Measurements from ENCODE around the gene RNH1. TPM values are rescaled to one million over a fixed set of nuclear protein-coding genes. Genes with fewer than 3 reads are reported as not detected.

RNH1 gene
- total and polyA plus RNA-seq, 2 experiments from 2014 or later: 623 to 751 TPM

DNA sequence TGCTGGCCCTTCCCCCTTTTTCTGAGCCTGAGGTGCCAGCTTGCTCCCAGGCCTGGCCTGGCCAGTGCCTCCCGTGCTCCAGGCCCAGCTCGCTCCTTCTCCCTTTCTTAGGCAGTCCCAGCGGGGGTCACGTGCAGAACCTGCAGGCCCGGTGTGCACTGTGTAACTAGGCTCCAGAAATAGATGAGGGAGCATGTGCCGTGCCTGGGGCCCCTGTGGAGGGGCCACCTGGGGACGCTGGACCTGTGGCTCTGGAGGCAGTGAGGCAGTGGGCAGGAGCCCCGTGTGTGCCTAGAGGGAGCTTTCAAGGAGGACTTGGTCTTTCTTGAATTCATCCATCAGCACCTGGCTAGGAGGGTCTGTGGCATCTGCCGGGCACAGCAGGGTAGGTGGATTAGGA, 45.4 kb downstream of the RNH1 start:
- TF ChIP-seq EZH2 (IDR thresholded peaks at IDR 0.05; ENCODE audit: insufficient read depth, poor library complexity, severe bottlenecking) (no peak), EZH2phosphoT487 (IDR thresholded peaks at IDR 0.05; ENCODE audit: insufficient read depth, low read depth) (no peak)
- Histone ChIP-seq H3K36me3 (ENCODE audit: low read depth) (no peaks in the 10 kb centered on the region), H3K4me1 (ENCODE audit: insufficient read depth) (no peaks in the 10 kb centered on the region), H3K9me2 (ENCODE audit: insufficient read depth) (no peaks in the 10 kb centered on the region), H4K20me1 (ENCODE audit: insufficient read depth) (no peaks in the 10 kb centered on the region), H3K27ac (no peak overlapping the region), H3K27me3 (replicated peaks; ENCODE audit: insufficient read depth) (no peaks in the 10 kb centered on the region), H3K9me3 (ENCODE audit: low read depth) (no peaks in the 10 kb centered on the region), H3K4me2 (ENCODE audit: unreplicated experiment) (no peak overlapping the region), H3K9ac (no peak overlapping the region), H2AFZ (no peak overlapping the region), H3K4me3 (no peak overlapping the region), H3K79me2 (ENCODE audit: insufficient read depth) (peaks cover 35% of the 10 kb centered on the region), H3F3A (ENCODE audit: insufficient read depth) (no peaks in the 10 kb centered on the region)
- WGBS, 2 experiments (ENCODE audit: low coverage in 1 of 2, low lambda C conversion rate in 2 of 2, missing lambda C conversion rate in 2 of 2): 88 to 92% methylated on average over 9 of the region's 9 CpGs
- DNase-seq: no peak
- in situ Hi-C loops (cut with MboI): no loop called here

DNA sequence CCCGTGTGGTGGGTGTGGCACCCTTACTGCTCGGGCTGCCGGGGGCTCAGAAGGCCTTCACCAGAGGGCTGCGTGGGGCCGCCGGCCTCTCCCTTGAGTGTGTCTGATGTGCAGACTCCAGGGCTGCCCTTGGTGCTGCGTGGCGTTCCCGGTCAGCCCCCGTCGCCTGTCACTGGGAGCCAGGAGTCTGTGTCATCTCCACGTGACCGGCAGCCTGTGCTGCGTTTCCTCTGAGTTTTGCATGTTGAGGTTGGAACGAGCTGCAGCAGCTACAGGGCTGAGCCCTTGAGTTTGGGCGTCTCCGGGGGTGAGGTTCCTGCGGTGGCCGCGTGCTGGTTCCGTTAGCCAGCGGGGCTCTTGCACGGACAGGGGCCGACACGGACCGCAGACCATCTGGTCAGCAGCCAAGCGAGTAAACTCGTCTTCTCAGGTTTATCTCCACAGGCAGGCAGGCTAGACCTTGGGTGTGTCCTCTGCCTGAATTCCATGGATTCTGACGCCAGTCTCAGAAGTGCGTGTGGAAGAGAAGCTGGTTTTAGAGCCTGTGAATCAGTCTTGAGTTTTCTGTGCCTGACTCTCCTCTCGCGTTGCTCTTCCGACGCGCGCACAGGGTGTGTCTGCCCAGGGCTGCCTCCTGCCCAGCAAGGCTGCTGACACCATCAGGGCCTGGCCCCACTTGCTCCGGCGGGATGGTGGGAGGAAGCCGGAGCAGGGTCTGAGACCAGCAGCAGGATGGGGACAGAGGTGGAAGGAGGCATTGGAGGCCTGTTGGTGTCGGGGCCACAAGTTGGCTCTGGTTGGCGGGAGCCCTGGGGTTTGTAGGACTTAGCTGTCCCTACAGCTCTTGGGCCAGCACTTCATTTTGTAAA, 46.5 kb downstream of the RNH1 start:
- peaks cover 44% of the 10 kb centered on the region for H3K79me2 ChIP-seq (ENCODE audit: insufficient read depth)
- H3K9me3 ChIP-seq (ENCODE audit: low read depth): no peaks in the 10 kb centered on the region
- in situ Hi-C loops (cut with MboI): no loop called here
- TF ChIP-seq EZH2 (IDR thresholded peaks at IDR 0.05; ENCODE audit: insufficient read depth, poor library complexity, severe bottlenecking) (no peak), EZH2phosphoT487 (IDR thresholded peaks at IDR 0.05; ENCODE audit: insufficient read depth, low read depth) (no peak)
- H3F3A ChIP-seq (ENCODE audit: insufficient read depth): no peaks in the 10 kb centered on the region
- peak; percentile 13 for DNase-seq
- no peak overlapping the region for H3K9ac ChIP-seq
- no peak overlapping the region for H3K27ac ChIP-seq
- H3K4me3 ChIP-seq: no peak overlapping the region
- H3K36me3 ChIP-seq (ENCODE audit: low read depth): no peaks in the 10 kb centered on the region
- WGBS, 2 experiments (ENCODE audit: low coverage in 1 of 2, low lambda C conversion rate in 2 of 2, missing lambda C conversion rate in 2 of 2): 92 to 95% methylated on average over 41 of the region's 41 CpGs
- no peaks in the 10 kb centered on the region for H3K9me2 ChIP-seq (ENCODE audit: insufficient read depth)
- no peak overlapping the region for H2AFZ ChIP-seq
- H3K4me1 ChIP-seq (ENCODE audit: insufficient read depth): no peaks in the 10 kb centered on the region
- no peaks in the 10 kb centered on the region for H3K27me3 ChIP-seq (replicated peaks; ENCODE audit: insufficient read depth)
- no peak overlapping the region for H3K4me2 ChIP-seq (ENCODE audit: unreplicated experiment)
- no peaks in the 10 kb centered on the region for H4K20me1 ChIP-seq (ENCODE audit: insufficient read depth)

DNA sequence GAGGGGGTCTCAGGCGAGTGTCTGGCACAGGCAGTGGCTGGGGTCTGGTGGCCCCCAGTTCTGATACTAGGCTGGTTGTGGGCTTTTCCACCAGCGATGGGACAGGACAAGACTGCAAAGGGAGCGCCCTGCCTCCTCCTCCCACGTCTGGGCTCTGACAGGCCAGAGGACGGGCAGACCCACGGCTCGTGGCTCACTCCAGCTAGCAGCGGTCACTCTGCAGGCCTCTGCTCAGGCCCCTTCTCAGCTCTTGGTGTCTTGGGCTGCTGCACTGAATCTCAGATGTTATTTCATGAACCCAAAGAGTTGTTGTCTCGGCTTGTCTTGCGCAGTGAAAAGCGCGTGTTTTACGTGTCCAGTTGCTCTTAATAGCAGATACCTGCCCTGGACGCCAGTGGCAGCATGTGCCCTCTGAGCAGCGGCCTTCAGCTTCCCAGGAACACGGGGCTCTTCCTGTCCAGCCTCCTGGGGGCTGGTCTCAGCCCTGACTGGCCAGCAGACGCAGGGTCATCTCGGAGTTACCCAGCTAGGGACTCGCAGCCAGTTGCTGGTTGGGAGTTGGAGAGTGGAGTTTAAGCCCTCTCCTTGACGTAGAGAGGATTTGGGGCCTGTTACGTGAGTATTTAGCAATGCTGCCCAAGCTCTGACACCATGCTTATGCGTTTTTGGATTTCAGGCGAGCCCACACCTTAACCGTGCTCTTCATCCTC, 47.4 kb downstream of the RNH1 start:
- no peak overlapping the region for H3K27ac ChIP-seq
- no peaks in the 10 kb centered on the region for H3K9me3 ChIP-seq (ENCODE audit: low read depth)
- in situ Hi-C loops (cut with MboI): no loop called here
- H3K9me2 ChIP-seq (ENCODE audit: insufficient read depth): no peaks in the 10 kb centered on the region
- H4K20me1 ChIP-seq (ENCODE audit: insufficient read depth): no peaks in the 10 kb centered on the region
- H3K4me2 ChIP-seq (ENCODE audit: unreplicated experiment): no peak overlapping the region
- no peak overlapping the region for H2AFZ ChIP-seq
- H3K36me3 ChIP-seq (ENCODE audit: low read depth): no peaks in the 10 kb centered on the region
- H3K9ac ChIP-seq: no peak overlapping the region
- DNase-seq: no peak
- peaks cover 53% of the 10 kb centered on the region for H3K79me2 ChIP-seq (ENCODE audit: insufficient read depth)
- TF ChIP-seq EZH2phosphoT487 (IDR thresholded peaks at IDR 0.05; ENCODE audit: insufficient read depth, low read depth): no peak
- no peak for TF ChIP-seq EZH2 (IDR thresholded peaks at IDR 0.05; ENCODE audit: insufficient read depth, poor library complexity, severe bottlenecking)
- WGBS, 2 experiments (ENCODE audit: low coverage in 1 of 2, low lambda C conversion rate in 2 of 2, missing lambda C conversion rate in 2 of 2): 94 to 95% methylated on average over 24 of the region's 24 CpGs
- no peaks in the 10 kb centered on the region for H3K4me1 ChIP-seq (ENCODE audit: insufficient read depth)
- no peak overlapping the region for H3K4me3 ChIP-seq
- H3F3A ChIP-seq (ENCODE audit: insufficient read depth): no peaks in the 10 kb centered on the region
- no peaks in the 10 kb centered on the region for H3K27me3 ChIP-seq (replicated peaks; ENCODE audit: insufficient read depth)

DNA sequence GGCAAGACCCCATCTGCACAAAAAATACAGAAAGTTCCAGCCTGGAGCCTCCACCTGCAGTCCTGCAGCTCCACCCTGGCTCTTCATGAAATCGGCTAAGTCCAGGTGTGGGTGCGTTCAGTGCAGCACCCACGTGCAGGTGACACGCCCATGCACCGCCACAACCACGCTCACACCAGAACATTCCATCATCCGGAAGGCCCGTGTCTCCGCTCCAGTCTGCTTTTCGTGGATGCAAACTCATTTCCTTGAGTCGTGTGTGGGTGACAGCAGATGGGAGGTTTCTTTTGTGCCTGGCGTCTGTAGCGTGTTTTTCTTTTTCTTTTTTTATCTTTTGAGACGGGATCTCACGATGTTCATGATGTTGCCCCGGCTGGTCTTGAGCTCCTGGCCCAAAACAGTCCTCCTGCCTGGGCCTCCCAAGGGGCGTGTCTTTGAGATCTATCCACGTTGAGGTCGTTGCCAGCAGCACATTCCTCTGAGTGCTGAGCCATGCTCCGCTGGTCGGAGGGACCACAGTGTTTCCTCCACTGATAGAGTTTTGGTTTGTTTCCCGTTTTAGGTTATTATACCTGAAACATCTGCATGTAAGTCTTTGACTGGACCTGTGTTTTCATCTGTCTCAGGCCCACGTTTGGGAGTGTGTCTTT, 49.8 kb downstream of the RNH1 start:
- Histone ChIP-seq H2AFZ (no peak overlapping the region), H3K79me2 (ENCODE audit: insufficient read depth) (peaks cover 75% of the 10 kb centered on the region), H3K4me3 (no peak overlapping the region), H3K27me3 (replicated peaks; ENCODE audit: insufficient read depth) (no peaks in the 10 kb centered on the region), H4K20me1 (ENCODE audit: insufficient read depth) (no peaks in the 10 kb centered on the region), H3K36me3 (ENCODE audit: low read depth) (no peaks in the 10 kb centered on the region), H3K27ac (no peak overlapping the region), H3F3A (ENCODE audit: insufficient read depth) (no peaks in the 10 kb centered on the region), H3K4me2 (ENCODE audit: unreplicated experiment) (no peak overlapping the region), H3K9ac (no peak overlapping the region), H3K4me1 (ENCODE audit: insufficient read depth) (no peaks in the 10 kb centered on the region), H3K9me3 (ENCODE audit: low read depth) (no peaks in the 10 kb centered on the region), H3K9me2 (ENCODE audit: insufficient read depth) (no peaks in the 10 kb centered on the region)
- in situ Hi-C loops (cut with MboI): no loop called here
- WGBS, 2 experiments (ENCODE audit: low coverage in 1 of 2, low lambda C conversion rate in 2 of 2, missing lambda C conversion rate in 2 of 2): 68% methylated on average over 23 of the region's 23 CpGs
- TF ChIP-seq EZH2 (IDR thresholded peaks at IDR 0.05; ENCODE audit: insufficient read depth, poor library complexity, severe bottlenecking): no peak
- TF ChIP-seq EZH2phosphoT487 (IDR thresholded peaks at IDR 0.05; ENCODE audit: insufficient read depth, low read depth): no peak
- no peak for DNase-seq
